NT2/D1 (cell line): ENCODE data around the gene SERPINA7.

Experiments used
- DNase-seq: peaks from one replicate; pipeline ENCODE4 v3.0.0-alpha.2; 2011; ENCODE audit warnings: low read depth, low spot score
- H3K27me3 ChIP-seq: 2 replicates; pipeline ENCODE4 v1.6.0; 2011; ENCODE audit warnings: mild to moderate bottlenecking; ENCODE audit not compliant: insufficient read length, insufficient read depth
- H3K36me3 ChIP-seq: 2 replicates; pipeline ENCODE4 v1.6.1; 2011; ENCODE audit warnings: mild to moderate bottlenecking, low read length, mixed read lengths; ENCODE audit not compliant: insufficient read depth, insufficient read length
- H3K4me1 ChIP-seq: 2 replicates; pipeline ENCODE4 v1.5.1; 2011; ENCODE audit not compliant: insufficient read depth, insufficient read length
- H3K4me3 ChIP-seq: 2 replicates; pipeline ENCODE4 v1.5.1; 2011; ENCODE audit warnings: low read depth; ENCODE audit not compliant: insufficient read length
- H3K9ac ChIP-seq: 2 replicates; pipeline ENCODE4 v1.6.0; 2011; ENCODE audit warnings: low read depth; ENCODE audit not compliant: insufficient read length
- H3K9me3 ChIP-seq: 2 replicates; pipeline ENCODE4 v1.5.1; 2011; ENCODE audit warnings: mild to moderate bottlenecking, low read length; ENCODE audit not compliant: insufficient read depth
- SUZ12 ChIP-seq: IDR thresholded peaks from 2 replicates; pipeline ENCODE4 v1.6.1; 2011; ENCODE audit not compliant: insufficient read length, insufficient read depth; ENCODE audit errors: extremely low read depth
- YY1 ChIP-seq: IDR thresholded peaks from 2 replicates; pipeline ENCODE4 v1.6.1; 2011; ENCODE audit not compliant: insufficient read length, insufficient read depth
- ZNF274 ChIP-seq: IDR thresholded peaks from 2 replicates; pipeline ENCODE4 v1.6.1; 2011; ENCODE audit warnings: mild to moderate bottlenecking, low read depth, low read length

Gene SERPINA7

GRCh38 chrX:106036716-106037115, 1.8 kb downstream of the SERPINA7 start:
- DNase-seq, result no peak
- Histone ChIP-seq H3K4me1 (no peaks in the 10 kb centered on the region), H3K36me3 (no peaks in the 10 kb centered on the region), H3K4me3 (no peak overlapping the region), H3K9ac (no peak overlapping the region), H3K27me3 (no peaks in the 10 kb centered on the region), H3K9me3 (no peaks in the 10 kb centered on the region)
- TF ChIP-seq ZNF274 (no peak), YY1 (no peak), SUZ12 (no peak)

GRCh38 chrX:106035064-106035463, 3.5 kb downstream of the SERPINA7 start:
- H3K27me3 ChIP-seq, result no peaks in the 10 kb centered on the region
- DNase-seq, result no peak
- no peak for TF ChIP-seq YY1
- no peak for TF ChIP-seq ZNF274
- no peak for TF ChIP-seq SUZ12

GRCh38 chrX:106023947-106024346, 14.6 kb downstream of the SERPINA7 start:
- no peak for TF ChIP-seq SUZ12
- TF ChIP-seq ZNF274, result no peak
- TF ChIP-seq YY1, result no peak
- H3K36me3 ChIP-seq, result no peaks in the 10 kb centered on the region
- no peaks in the 10 kb centered on the region for H3K9me3 ChIP-seq
- no peaks in the 10 kb centered on the region for H3K4me1 ChIP-seq
- no peak overlapping the region for H3K4me3 ChIP-seq
- no peak for DNase-seq
- H3K9ac ChIP-seq, result no peak overlapping the region
- no peaks in the 10 kb centered on the region for H3K27me3 ChIP-seq

More at GRCh38 chrX:106035064-106035463, 3.5 kb downstream of the SERPINA7 start:
- no peaks in the 10 kb centered on the region for H3K4me1 ChIP-seq
- H3K9ac ChIP-seq, result no peak overlapping the region
- H3K4me3 ChIP-seq, result no peak overlapping the region
- no peaks in the 10 kb centered on the region for H3K36me3 ChIP-seq
- no peaks in the 10 kb centered on the region for H3K9me3 ChIP-seq

- H3K4me3 ChIP-seq, result no peak overlapping the region
- DNase-seq, result no peak
- H3K4me1 ChIP-seq, result no peaks in the 10 kb centered on the region
- no peaks in the 10 kb centered on the region for H3K36me3 ChIP-seq
- H3K27me3 ChIP-seq, result no peaks in the 10 kb centered on the region
- H3K9me3 ChIP-seq, result no peaks in the 10 kb centered on the region
- H3K9ac ChIP-seq, result no peak overlapping the region
- TF ChIP-seq SUZ12 (no peak), YY1 (no peak)
These were observed 16.3 kb downstream of the SERPINA7 start for GRCh38 chrX:106022238-106022637.

- Histone ChIP-seq H3K36me3 (no peaks in the 10 kb centered on the region), H3K4me3 (no peak overlapping the region), H3K9ac (no peak overlapping the region), H3K4me1 (no peaks in the 10 kb centered on the region), H3K27me3 (no peaks in the 10 kb centered on the region), H3K9me3 (peaks cover 8% of the 10 kb centered on the region; the same call in 1 of the 2 replicates)
- TF ChIP-seq ZNF274, result no peak
- no peak for TF ChIP-seq SUZ12
- no peak for TF ChIP-seq YY1
- no peak for DNase-seq
These were observed 24.3 kb downstream of the SERPINA7 start for GRCh38 chrX:106014119-106014775.

- Histone ChIP-seq H3K4me1 (no peaks in the 10 kb centered on the region), H3K36me3 (no peaks in the 10 kb centered on the region), H3K4me3 (no peak overlapping the region), H3K9ac (no peak overlapping the region), H3K27me3 (no peaks in the 10 kb centered on the region), H3K9me3 (peaks cover 8% of the 10 kb centered on the region; the same call in 1 of the 2 replicates)
- TF ChIP-seq ZNF274, result no peak
- TF ChIP-seq YY1, result no peak
- no peak for TF ChIP-seq SUZ12
- DNase-seq, result no peak
These were observed 29.4 kb downstream of the SERPINA7 start for GRCh38 chrX:106009145-106009544.

- no peak overlapping the region for H3K9ac ChIP-seq
- no peak for DNase-seq
- TF ChIP-seq ZNF274 (no peak), YY1 (no peak), SUZ12 (no peak)
These were observed 30.7 kb downstream of the SERPINA7 start for GRCh38 chrX:106007815-106008214.

More at GRCh38 chrX:106007815-106008214, 30.7 kb downstream of the SERPINA7 start:
- H3K36me3 ChIP-seq, result no peaks in the 10 kb centered on the region
- no peaks in the 10 kb centered on the region for H3K27me3 ChIP-seq
- H3K4me3 ChIP-seq, result no peak overlapping the region
- peaks cover 4% of the 10 kb centered on the region; the same call in 1 of the 2 replicates for H3K9me3 ChIP-seq
- H3K4me1 ChIP-seq, result no peaks in the 10 kb centered on the region
